BLaER1 treated with 17β-estradiol and CSF1 and Interleukin-3, amounts not matched to agents 10 nM and 100 nM (cell line): ENCODE results near the gene EFNA5.

Experiments used
- H3K27ac ChIP-seq, 11 experiments: shearing (Covaris generic); formaldehyde crosslinking; 2 replicates each; pipeline ENCODE4 v1.8.1; 2022
- H3K27me3 ChIP-seq, 11 experiments: shearing (Covaris generic); formaldehyde crosslinking; 2 replicates each; pipeline ENCODE4 v1.8.1; 2022
- H3K36me3 ChIP-seq, 11 experiments: shearing (Covaris generic); formaldehyde crosslinking; 2 replicates each; pipeline ENCODE4 v1.8.1; 2022
- H3K4me1 ChIP-seq, 10 experiments: shearing (Covaris generic); formaldehyde crosslinking; 2 replicates each; pipeline ENCODE4 v1.8.1; 2022
- H3K4me2 ChIP-seq, 11 experiments: shearing (Covaris generic); formaldehyde crosslinking; 2 replicates each; pipeline ENCODE4 v1.8.1; 2022
- H3K4me3 ChIP-seq, 10 experiments: shearing (Covaris generic); formaldehyde crosslinking; 2 replicates each; pipeline ENCODE4 v1.8.1; 2022
- H3K9ac ChIP-seq, 11 experiments: shearing (Covaris generic); formaldehyde crosslinking; 2 replicates each; pipeline ENCODE4 v1.8.1; 2022
- H3K9me3 ChIP-seq, 11 experiments: shearing (Covaris generic); formaldehyde crosslinking; replicated peaks in 1 of 11; 2 replicates each; pipeline ENCODE4 v1.8.1; 2022
- H4K20me1 ChIP-seq, 11 experiments: shearing (Covaris generic); formaldehyde crosslinking; 2 replicates each; pipeline ENCODE4 v1.8.1; 2022
- Cebpa-rat ChIP-seq, 11 experiments: shearing (Covaris generic); IDR thresholded peaks; 2 replicates each; pipeline ENCODE4 v1.8.1; 2022

The EFNA5 gene

GRCh38 chr5:107467137-107467932 is 203.4 kb downstream of the EFNA5 start:
- Histone ChIP-seq H3K4me1 (peaks cover 10 to 26% (median 15%) of the 10 kb centered on the region in 10 experiments), H3K4me2 (no peak overlapping the region), H3K36me3 (no peaks in the 10 kb centered on the region), H3K27ac (no peak overlapping the region), H4K20me1 (no peaks in the 10 kb centered on the region), H3K9ac (no peak overlapping the region), H3K9me3 (no peaks in the 10 kb centered on the region), H3K27me3 (no peaks in the 10 kb centered on the region), H3K4me3 (no peak overlapping the region)
- TF ChIP-seq Cebpa-rat (IDR thresholded peaks at IDR 0.05): no peak

DNA sequence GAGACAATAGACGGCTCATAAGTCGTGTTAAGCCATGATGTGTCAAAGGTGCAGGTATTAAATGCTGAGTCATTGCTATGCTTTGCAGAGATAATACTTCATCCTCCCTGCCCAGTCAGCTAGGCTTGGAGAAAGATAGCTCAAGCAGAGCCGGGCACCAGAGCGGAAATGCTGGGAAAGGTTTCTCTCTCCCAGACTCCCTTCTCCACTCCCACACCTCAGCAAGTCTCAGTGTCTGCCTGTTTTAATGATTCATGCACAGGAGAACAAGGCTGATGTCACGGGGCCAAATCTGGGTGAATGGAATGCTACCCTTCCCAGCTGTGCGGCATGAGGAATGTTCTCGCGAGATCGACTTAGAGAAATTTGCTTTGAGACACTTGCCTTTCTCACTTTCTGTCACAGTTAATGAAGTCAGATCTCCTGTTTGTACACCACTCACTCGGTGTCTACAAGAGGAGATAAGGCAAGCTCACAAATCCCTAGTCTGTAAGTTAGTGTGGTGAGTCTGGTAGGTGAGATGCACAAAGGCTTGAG is 204.4 kb downstream of the EFNA5 start:
- no peaks in the 10 kb centered on the region for H3K36me3 ChIP-seq
- H3K4me3 ChIP-seq: no peak overlapping the region
- no peak overlapping the region for H3K9ac ChIP-seq
- no peak overlapping the region for H3K4me2 ChIP-seq
- no peaks in the 10 kb centered on the region for H3K27me3 ChIP-seq
- H3K9me3 ChIP-seq: no peaks in the 10 kb centered on the region
- no peak overlapping the region for H3K27ac ChIP-seq
- peaks cover 10 to 26% (median 15%) of the 10 kb centered on the region in 10 experiments for H3K4me1 ChIP-seq
- H4K20me1 ChIP-seq: no peaks in the 10 kb centered on the region
- no peak for TF ChIP-seq Cebpa-rat (IDR thresholded peaks at IDR 0.05)

- Histone ChIP-seq H3K27ac (no peak overlapping the region), H3K4me1 (peaks cover 10 to 17% (median 13%) of the 10 kb centered on the region in 10 experiments), H3K4me2 (no peak overlapping the region)
These were observed 205.9 kb downstream of the EFNA5 start for GRCh38 chr5:107464876-107465275.

DNA sequence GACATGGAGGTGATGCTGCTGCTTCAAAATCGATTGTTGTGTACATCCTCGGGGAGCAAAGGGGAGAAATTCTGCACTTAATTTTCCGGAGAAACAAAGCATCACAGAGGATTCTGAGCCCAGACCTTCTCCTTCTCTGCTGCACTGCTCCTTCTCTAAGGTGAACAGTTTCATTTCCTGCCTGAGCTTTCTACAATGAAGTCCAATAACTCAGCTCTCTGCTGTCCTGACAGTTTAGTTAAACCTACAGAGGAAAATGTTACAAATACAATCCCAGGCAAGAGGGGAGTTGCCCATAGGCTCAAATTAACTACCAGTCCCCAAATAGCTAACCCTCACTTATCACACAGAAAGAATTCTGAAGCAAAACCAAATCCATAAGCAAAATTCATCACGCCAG is 206.3 kb downstream of the EFNA5 start:
- Histone ChIP-seq H3K9ac (no peak overlapping the region), H3K4me2 (no peak overlapping the region), H3K27me3 (no peaks in the 10 kb centered on the region), H3K36me3 (no peaks in the 10 kb centered on the region), H3K9me3 (no peaks in the 10 kb centered on the region), H4K20me1 (no peaks in the 10 kb centered on the region), H3K4me3 (no peak overlapping the region), H3K4me1 (peaks cover 7 to 13% (median 8%) of the 10 kb centered on the region in 10 experiments), H3K27ac (no peak overlapping the region)
- TF ChIP-seq Cebpa-rat (IDR thresholded peaks at IDR 0.05): no peak

More at GRCh38 chr5:107464876-107465275, 205.9 kb downstream of the EFNA5 start:
- Histone ChIP-seq H3K36me3 (no peaks in the 10 kb centered on the region), H3K9ac (no peak overlapping the region), H3K4me3 (no peak overlapping the region), H3K9me3 (no peaks in the 10 kb centered on the region), H3K27me3 (no peaks in the 10 kb centered on the region), H4K20me1 (no peaks in the 10 kb centered on the region)
- no peak for TF ChIP-seq Cebpa-rat (IDR thresholded peaks at IDR 0.05)

GRCh38 chr5:107463731-107464130 is 207.0 kb downstream of the EFNA5 start:
- H3K36me3 ChIP-seq: no peaks in the 10 kb centered on the region
- no peak overlapping the region for H3K27ac ChIP-seq
- H3K27me3 ChIP-seq: no peaks in the 10 kb centered on the region
- H3K4me2 ChIP-seq: no peak overlapping the region
- no peak overlapping the region for H3K4me3 ChIP-seq
- no peak for TF ChIP-seq Cebpa-rat (IDR thresholded peaks at IDR 0.05)
- no peaks in the 10 kb centered on the region for H3K9me3 ChIP-seq
- no peak overlapping the region for H3K9ac ChIP-seq
- H3K4me1 ChIP-seq: peaks cover under 1 to 6% (median 2%) of the 10 kb centered on the region in 10 experiments; a peak in 15 of 20 replicates
- H4K20me1 ChIP-seq: no peaks in the 10 kb centered on the region

GRCh38 chr5:107461770-107462169 is 209.0 kb downstream of the EFNA5 start:
- Histone ChIP-seq H4K20me1 (no peaks in the 10 kb centered on the region), H3K4me1 (no peaks in the 10 kb centered on the region), H3K4me2 (no peak overlapping the region), H3K27me3 (no peaks in the 10 kb centered on the region), H3K36me3 (no peaks in the 10 kb centered on the region), H3K4me3 (no peak overlapping the region), H3K9me3 (no peaks in the 10 kb centered on the region), H3K27ac (no peak overlapping the region), H3K9ac (no peak overlapping the region)
- no peak for TF ChIP-seq Cebpa-rat (IDR thresholded peaks at IDR 0.05)

DNA sequence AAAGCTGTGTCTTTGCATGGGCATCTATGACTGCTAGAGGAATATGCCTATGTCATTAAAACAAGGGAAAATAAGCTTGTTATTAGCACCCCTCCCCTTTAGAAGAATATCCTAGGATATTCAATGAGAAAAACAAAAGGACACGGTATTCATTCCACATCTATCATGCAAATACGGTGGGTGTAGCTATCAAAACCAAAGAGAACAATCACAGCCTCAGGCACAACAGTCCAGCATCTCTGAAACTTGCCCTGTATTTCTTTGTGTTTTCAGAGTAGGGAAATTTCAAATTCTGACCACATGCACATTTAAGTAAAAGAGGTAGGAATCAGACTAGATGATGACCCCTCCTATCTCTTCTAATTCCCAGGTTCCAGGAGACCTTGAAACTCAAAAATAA is 209.9 kb downstream of the EFNA5 start:
- H3K4me2 ChIP-seq: no peak overlapping the region
- H3K9me3 ChIP-seq: no peaks in the 10 kb centered on the region
- no peaks in the 10 kb centered on the region for H3K4me1 ChIP-seq
- TF ChIP-seq Cebpa-rat (IDR thresholded peaks at IDR 0.05): no peak
- no peak overlapping the region for H3K9ac ChIP-seq
- no peaks in the 10 kb centered on the region for H4K20me1 ChIP-seq
- H3K27me3 ChIP-seq: no peaks in the 10 kb centered on the region
- H3K4me3 ChIP-seq: no peak overlapping the region
- no peak overlapping the region for H3K27ac ChIP-seq
- no peaks in the 10 kb centered on the region for H3K36me3 ChIP-seq

- no peak overlapping the region for H3K27ac ChIP-seq
These were observed 211.1 kb downstream of the EFNA5 start for GRCh38 chr5:107459605-107460004.

DNA sequence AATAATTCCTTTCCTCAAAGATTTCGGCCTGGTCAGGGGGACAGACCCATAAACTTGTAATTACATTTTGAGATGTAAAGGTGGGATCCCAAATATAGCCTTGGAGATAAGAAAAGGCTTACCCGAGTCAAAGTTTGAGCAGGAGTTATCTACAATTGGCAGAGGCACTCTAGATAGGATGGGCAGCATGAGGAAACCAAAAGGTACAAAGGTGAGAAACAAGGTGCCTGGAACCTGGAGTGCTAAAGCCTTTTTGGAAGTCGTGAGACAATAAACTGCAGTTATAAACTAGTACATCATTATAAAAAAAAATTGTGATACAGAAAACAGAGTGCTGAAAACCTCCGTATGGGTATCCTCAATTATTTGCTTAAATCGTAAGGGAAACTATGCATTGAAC is 212.4 kb downstream of the EFNA5 start:
- Histone ChIP-seq H3K9ac (no peak overlapping the region), H3K9me3 (no peaks in the 10 kb centered on the region), H3K27ac (no peak overlapping the region), H3K4me1 (no peaks in the 10 kb centered on the region), H3K4me2 (no peak overlapping the region), H3K4me3 (no peak overlapping the region), H3K36me3 (no peaks in the 10 kb centered on the region), H3K27me3 (no peaks in the 10 kb centered on the region), H4K20me1 (no peaks in the 10 kb centered on the region)
- no peak for TF ChIP-seq Cebpa-rat (IDR thresholded peaks at IDR 0.05)

More at GRCh38 chr5:107459605-107460004, 211.1 kb downstream of the EFNA5 start:
- Histone ChIP-seq H3K4me1 (no peaks in the 10 kb centered on the region), H3K27me3 (no peaks in the 10 kb centered on the region), H3K36me3 (no peaks in the 10 kb centered on the region), H3K4me3 (no peak overlapping the region), H3K9me3 (no peaks in the 10 kb centered on the region), H4K20me1 (no peaks in the 10 kb centered on the region), H3K9ac (no peak overlapping the region), H3K4me2 (no peak overlapping the region)
- TF ChIP-seq Cebpa-rat (IDR thresholded peaks at IDR 0.05): no peak

DNA sequence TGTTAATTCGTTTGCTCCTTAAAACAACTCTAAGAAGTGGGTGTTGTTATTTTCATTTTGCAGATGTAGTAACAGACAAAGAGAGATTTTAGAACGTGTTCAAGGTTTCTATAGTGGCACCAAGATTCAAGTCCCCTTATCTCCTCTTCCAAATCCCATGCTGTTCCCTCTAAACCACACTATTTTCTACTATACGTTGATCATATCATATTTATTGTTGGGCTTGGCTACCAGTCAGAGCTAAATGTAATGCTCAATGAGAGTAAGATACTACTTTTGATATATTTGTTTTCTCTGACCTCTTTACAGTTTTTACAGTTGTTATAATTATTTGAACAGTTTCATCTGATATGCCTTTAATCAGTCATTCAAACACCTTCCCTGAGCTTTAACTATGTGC is 212.9 kb downstream of the EFNA5 start:
- Histone ChIP-seq H3K4me3 (no peak overlapping the region), H3K27ac (no peak overlapping the region), H3K9me3 (no peaks in the 10 kb centered on the region), H3K27me3 (no peaks in the 10 kb centered on the region), H3K9ac (no peak overlapping the region), H3K4me2 (no peak overlapping the region), H4K20me1 (no peaks in the 10 kb centered on the region), H3K4me1 (no peaks in the 10 kb centered on the region), H3K36me3 (no peaks in the 10 kb centered on the region)
- TF ChIP-seq Cebpa-rat (IDR thresholded peaks at IDR 0.05): no peak
